Mesendoderm (in vitro differentiated cells): ENCODE data around the gene PDCD10.

Experiments
- DNase-seq: peaks from one replicate; pipeline ENCODE4 v3.0.0; 2013
- H2AK5ac ChIP-seq: 2 replicates; pipeline ENCODE4 v1.6.1; 2013; ENCODE audit warnings: low read length, inconsistent platforms
- H2BK120ac ChIP-seq: 2 replicates; pipeline ENCODE4 v1.6.1; 2013; ENCODE audit warnings: low read depth, mild to moderate bottlenecking, low read length, moderate library complexity, mixed read lengths
- H2BK15ac ChIP-seq: replicated peaks from 2 replicates; pipeline ENCODE4 v1.6.1; 2013; ENCODE audit warnings: low read depth, mild to moderate bottlenecking, moderate library complexity
- H2BK5ac ChIP-seq: 2 replicates; pipeline ENCODE4 v1.6.1; 2013; ENCODE audit warnings: low read length, inconsistent platforms
- H3K18ac ChIP-seq: 2 replicates; pipeline ENCODE4 v1.6.1; 2013; ENCODE audit warnings: mild to moderate bottlenecking, low read length, mixed read lengths
- H3K23ac ChIP-seq: one replicate; pipeline ENCODE4 v1.6.1; 2013; ENCODE audit warnings: low read length
- H3K27ac ChIP-seq: 2 replicates; pipeline ENCODE4 v1.5.1; 2013; ENCODE audit warnings: low read depth, mild to moderate bottlenecking, inconsistent platforms, low read length, moderate library complexity
- H3K27me3 ChIP-seq: 2 replicates; pipeline ENCODE4 v1.6.1; 2013; ENCODE audit warnings: low read length, control low read depth, mild to moderate bottlenecking, inconsistent platforms; ENCODE audit not compliant: insufficient read depth, poor library complexity
- H3K36me3 ChIP-seq: 2 replicates; pipeline ENCODE4 v1.6.1; 2013; ENCODE audit warnings: low read length, inconsistent platforms; ENCODE audit not compliant: control insufficient read depth, insufficient read depth
- H3K4ac ChIP-seq: one replicate; pipeline ENCODE4 v1.6.1; 2013; ENCODE audit warnings: low read depth, mild to moderate bottlenecking, low read length, moderate library complexity
- H3K4me1 ChIP-seq: 2 replicates; pipeline ENCODE4 v1.6.1; 2013; ENCODE audit warnings: low read depth, low read length, inconsistent platforms; ENCODE audit not compliant: control insufficient read depth
- H3K4me2 ChIP-seq: 2 replicates; pipeline ENCODE4 v1.6.1; 2013; ENCODE audit warnings: low read length
- H3K4me3 ChIP-seq: 2 replicates; pipeline ENCODE4 v1.5.1; 2013; ENCODE audit warnings: mild to moderate bottlenecking, low read length
- H3K56ac ChIP-seq: one replicate; pipeline ENCODE4 v1.6.1; 2013; ENCODE audit warnings: low read length
- H3K79me1 ChIP-seq: 2 replicates; pipeline ENCODE4 v1.6.1; 2013; ENCODE audit warnings: low read length, inconsistent platforms
- H3K79me2 ChIP-seq: 2 replicates; pipeline ENCODE4 v1.6.1; 2013; ENCODE audit warnings: mild to moderate bottlenecking, low read length; ENCODE audit not compliant: control insufficient read depth, insufficient read depth
- H3K9ac ChIP-seq: 2 replicates; pipeline ENCODE4 v1.6.1; 2013; ENCODE audit warnings: low read length, inconsistent platforms
- H4K5ac ChIP-seq: one replicate; pipeline ENCODE4 v1.6.1; 2013; ENCODE audit warnings: low read length
- H4K8ac ChIP-seq: one replicate; pipeline ENCODE4 v1.6.1; 2013; ENCODE audit warnings: low read depth, mild to moderate bottlenecking, control low read depth, low read length, moderate library complexity
- WGBS: extraction: QIAGEN DNeasy Blood & Tissue Kit; methylation state at CpG from one replicate; pipeline ENCODE4 v1.1.7; 2013; ENCODE audit warnings: low lambda C conversion rate, missing lambda C conversion rate; ENCODE audit not compliant: insufficient coverage; ENCODE audit errors: extremely low coverage; 5-methylcytosine and 5-hydroxymethylcytosine counted together

The PDCD10 gene

GRCh38 chr3:167711439-167711838, 23.3 kb downstream of the PDCD10 start:
- Histone ChIP-seq H3K4me1 (no peaks in the 10 kb centered on the region), H3K56ac (no peak overlapping the region), H2BK120ac (no peak overlapping the region), H3K9ac (no peak overlapping the region), H3K18ac (no peak overlapping the region), H3K27me3 (no peaks in the 10 kb centered on the region), H3K27ac (no peak overlapping the region), H3K79me2 (peaks cover 29% of the 10 kb centered on the region), H3K4me3 (no peak overlapping the region), H3K23ac (no peak overlapping the region), H4K5ac (no peak overlapping the region), H2BK15ac (no peak overlapping the region), H4K8ac (no peak overlapping the region), H2AK5ac (no peak overlapping the region), H3K79me1 (peaks cover 12% of the 10 kb centered on the region), H3K4ac (no peak overlapping the region), H2BK5ac (no peak overlapping the region), H3K4me2 (no peak overlapping the region), H3K36me3 (no peaks in the 10 kb centered on the region)
- no peak for DNase-seq
- WGBS, result no CpG with 5 or more reads among the region's 1 CpG

- Histone ChIP-seq H3K4me1 (no peaks in the 10 kb centered on the region), H3K56ac (no peak overlapping the region), H3K27me3 (no peaks in the 10 kb centered on the region), H4K5ac (no peak overlapping the region), H3K4me3 (no peak overlapping the region), H3K23ac (no peak overlapping the region), H2AK5ac (no peak overlapping the region), H2BK120ac (no peak overlapping the region), H3K36me3 (no peaks in the 10 kb centered on the region), H2BK15ac (no peak overlapping the region), H3K18ac (no peak overlapping the region), H3K79me2 (peaks cover 24% of the 10 kb centered on the region), H3K27ac (no peak overlapping the region), H2BK5ac (no peak overlapping the region), H3K9ac (no peak overlapping the region), H4K8ac (no peak overlapping the region), H3K4me2 (no peak overlapping the region), H3K4ac (no peak overlapping the region), H3K79me1 (peaks cover 12% of the 10 kb centered on the region)
- DNase-seq, result no peak
These were observed 24.1 kb downstream of the PDCD10 start for GRCh38 chr3:167710552-167710951.

GRCh38 chr3:167709690-167710089, 25.0 kb downstream of the PDCD10 start:
- H3K79me1 ChIP-seq, result peaks cover 12% of the 10 kb centered on the region
- H4K8ac ChIP-seq, result no peak overlapping the region
- H3K56ac ChIP-seq, result no peak overlapping the region
- no peak overlapping the region for H3K9ac ChIP-seq
- peaks cover 24% of the 10 kb centered on the region for H3K79me2 ChIP-seq
- no peak overlapping the region for H2AK5ac ChIP-seq
- H3K4me2 ChIP-seq, result no peak overlapping the region
- WGBS, result no CpG with 5 or more reads among the region's 4 CpGs
- no peak overlapping the region for H3K27ac ChIP-seq
- no peak overlapping the region for H3K4ac ChIP-seq
- no peak overlapping the region for H2BK15ac ChIP-seq
- no peaks in the 10 kb centered on the region for H3K27me3 ChIP-seq
- no peak overlapping the region for H3K23ac ChIP-seq
- no peaks in the 10 kb centered on the region for H3K36me3 ChIP-seq
- H3K4me3 ChIP-seq, result no peak overlapping the region
- H2BK120ac ChIP-seq, result no peak overlapping the region
- DNase-seq, result no peak
- H3K4me1 ChIP-seq, result no peaks in the 10 kb centered on the region
- H3K18ac ChIP-seq, result no peak overlapping the region
- no peak overlapping the region for H4K5ac ChIP-seq
- no peak overlapping the region for H2BK5ac ChIP-seq

- Histone ChIP-seq H3K27ac (no peak overlapping the region), H3K4me3 (no peak overlapping the region), H3K18ac (no peak overlapping the region), H3K79me2 (peaks cover 16% of the 10 kb centered on the region), H2AK5ac (no peak overlapping the region), H4K8ac (no peak overlapping the region), H3K4ac (no peak overlapping the region), H3K4me2 (no peak overlapping the region), H3K4me1 (no peaks in the 10 kb centered on the region), H4K5ac (no peak overlapping the region), H3K56ac (no peak overlapping the region), H3K79me1 (peaks cover 14% of the 10 kb centered on the region), H3K27me3 (no peaks in the 10 kb centered on the region), H3K9ac (no peak overlapping the region), H2BK15ac (no peak overlapping the region), H2BK120ac (no peak overlapping the region), H2BK5ac (no peak overlapping the region), H3K23ac (no peak overlapping the region), H3K36me3 (no peaks in the 10 kb centered on the region)
- no peak for DNase-seq
- WGBS, result no CpG with 5 or more reads among the region's 2 CpGs
These were observed 28.9 kb downstream of the PDCD10 start for GRCh38 chr3:167705840-167706239.

GRCh38 chr3:167700926-167701325, 33.8 kb downstream of the PDCD10 start:
- Histone ChIP-seq H3K23ac (no peak overlapping the region), H3K18ac (no peak overlapping the region), H2BK120ac (no peak overlapping the region), H2BK15ac (no peak overlapping the region), H3K4me2 (no peak overlapping the region), H3K56ac (no peak overlapping the region), H2AK5ac (no peak overlapping the region), H3K4ac (no peak overlapping the region), H3K4me3 (no peak overlapping the region), H3K9ac (no peak overlapping the region), H2BK5ac (no peak overlapping the region), H4K8ac (no peak overlapping the region), H3K79me2 (no peaks in the 10 kb centered on the region), H3K4me1 (no peaks in the 10 kb centered on the region), H3K79me1 (peaks cover 4% of the 10 kb centered on the region), H3K36me3 (no peaks in the 10 kb centered on the region), H3K27ac (no peak overlapping the region), H3K27me3 (no peaks in the 10 kb centered on the region), H4K5ac (no peak overlapping the region)
- WGBS, result no CpG with 5 or more reads among the region's 2 CpGs
- no peak for DNase-seq

- no peaks in the 10 kb centered on the region for H3K36me3 ChIP-seq
- no CpG with 5 or more reads among the region's 4 CpGs for WGBS
These were observed 34.6 kb downstream of the PDCD10 start for GRCh38 chr3:167700046-167700445.

More at GRCh38 chr3:167700046-167700445, 34.6 kb downstream of the PDCD10 start:
- Histone ChIP-seq H3K9ac (no peak overlapping the region), H3K4me3 (no peak overlapping the region), H4K5ac (no peak overlapping the region), H2BK15ac (no peak overlapping the region), H4K8ac (no peak overlapping the region), H2AK5ac (no peak overlapping the region), H2BK120ac (no peak overlapping the region), H3K4me1 (no peaks in the 10 kb centered on the region), H3K79me1 (peaks cover 4% of the 10 kb centered on the region), H3K18ac (no peak overlapping the region), H3K23ac (no peak overlapping the region), H3K27me3 (no peaks in the 10 kb centered on the region), H3K79me2 (no peaks in the 10 kb centered on the region), H3K27ac (no peak overlapping the region), H3K4ac (no peak overlapping the region), H3K56ac (no peak overlapping the region), H3K4me2 (no peak overlapping the region), H2BK5ac (no peak overlapping the region)
- no peak for DNase-seq
